Vagina (tissue), 2 donors: ENCODE measurements around the gene FAM181A.

Source experiments
- POLR2A ChIP-seq, 2 donors: fragments of 450-650 bp; IDR thresholded peaks; one replicate each; pipeline ENCODE4 v1.6.1; 2017; ENCODE audit warnings: antibody characterized with exemption in 2 of 2, mild to moderate bottlenecking in 2 of 2, moderate library complexity in 2 of 2
- TF ChIP-seq, protein P1 (sequence below), 3 experiments: fragments of 450-650 bp in 2 of 3; fragments of 200-600 bp in 1 of 3; sonication (generic) in 1 of 3; IDR thresholded peaks; one replicate each; pipeline ENCODE4 v1.5.1; 2017 to 2019; ENCODE audit warnings: antibody characterized with exemption in 3 of 3, mild to moderate bottlenecking in 2 of 3, moderate library complexity in 2 of 3

DNA sequence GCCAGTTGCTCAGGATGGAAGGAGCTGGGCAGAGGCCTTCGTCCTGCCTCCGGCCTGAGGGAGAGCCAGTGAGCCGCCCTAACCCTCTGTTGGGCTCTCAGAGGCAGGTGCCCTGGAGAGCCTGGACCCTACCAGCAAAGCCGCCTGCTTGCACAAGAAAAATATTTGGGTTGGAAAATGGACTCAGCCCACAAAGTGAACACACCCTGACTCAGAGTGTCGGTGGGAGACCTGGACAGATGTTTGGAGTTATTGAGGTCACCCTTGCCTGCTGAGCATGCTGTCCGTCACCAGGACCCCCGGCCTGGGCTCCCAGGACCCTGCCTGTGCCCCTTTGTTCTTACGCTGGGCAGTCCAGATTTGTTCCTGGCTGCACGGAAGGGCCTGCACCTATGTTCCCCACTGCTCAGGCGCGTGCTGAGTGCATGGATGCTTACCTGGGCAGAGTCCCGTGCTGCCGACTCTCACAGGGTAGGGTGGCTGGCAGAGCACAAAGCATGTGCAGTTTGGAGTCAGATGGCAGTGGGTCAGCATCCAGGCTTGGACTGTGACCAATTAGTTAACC lies 22.4 kb downstream of the FAM181A start:
- TF ChIP-seq, protein P1, sequence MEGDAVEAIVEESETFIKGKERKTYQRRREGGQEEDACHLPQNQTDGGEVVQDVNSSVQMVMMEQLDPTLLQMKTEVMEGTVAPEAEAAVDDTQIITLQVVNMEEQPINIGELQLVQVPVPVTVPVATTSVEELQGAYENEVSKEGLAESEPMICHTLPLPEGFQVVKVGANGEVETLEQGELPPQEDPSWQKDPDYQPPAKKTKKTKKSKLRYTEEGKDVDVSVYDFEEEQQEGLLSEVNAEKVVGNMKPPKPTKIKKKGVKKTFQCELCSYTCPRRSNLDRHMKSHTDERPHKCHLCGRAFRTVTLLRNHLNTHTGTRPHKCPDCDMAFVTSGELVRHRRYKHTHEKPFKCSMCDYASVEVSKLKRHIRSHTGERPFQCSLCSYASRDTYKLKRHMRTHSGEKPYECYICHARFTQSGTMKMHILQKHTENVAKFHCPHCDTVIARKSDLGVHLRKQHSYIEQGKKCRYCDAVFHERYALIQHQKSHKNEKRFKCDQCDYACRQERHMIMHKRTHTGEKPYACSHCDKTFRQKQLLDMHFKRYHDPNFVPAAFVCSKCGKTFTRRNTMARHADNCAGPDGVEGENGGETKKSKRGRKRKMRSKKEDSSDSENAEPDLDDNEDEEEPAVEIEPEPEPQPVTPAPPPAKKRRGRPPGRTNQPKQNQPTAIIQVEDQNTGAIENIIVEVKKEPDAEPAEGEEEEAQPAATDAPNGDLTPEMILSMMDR (IDR thresholded peaks at IDR 0.05), result no peak
- no peak for TF ChIP-seq POLR2A (IDR thresholded peaks at IDR 0.05)
